ENCODE data around the gene OPRM1.

DNA sequence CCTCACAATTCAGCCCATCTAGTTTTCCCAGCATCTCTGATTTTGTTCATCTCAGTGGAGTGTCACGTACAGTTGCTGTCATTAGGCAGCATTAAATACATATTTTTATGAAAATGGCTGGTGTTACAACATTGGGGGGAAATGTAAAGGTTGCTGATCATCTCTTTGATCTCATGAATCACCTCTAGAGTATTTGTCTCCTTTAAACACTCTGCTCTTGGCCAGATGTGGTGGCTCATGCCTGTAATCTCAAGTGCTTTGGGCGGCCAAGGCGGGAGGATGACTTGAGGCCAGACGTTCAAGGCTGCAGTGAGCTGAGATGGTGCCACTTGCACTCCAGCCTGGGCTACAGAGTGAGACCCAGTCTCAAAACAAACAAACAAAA is 189.5 kb downstream of the OPRM1 start:
- TF ChIP-seq, protein P1, sequence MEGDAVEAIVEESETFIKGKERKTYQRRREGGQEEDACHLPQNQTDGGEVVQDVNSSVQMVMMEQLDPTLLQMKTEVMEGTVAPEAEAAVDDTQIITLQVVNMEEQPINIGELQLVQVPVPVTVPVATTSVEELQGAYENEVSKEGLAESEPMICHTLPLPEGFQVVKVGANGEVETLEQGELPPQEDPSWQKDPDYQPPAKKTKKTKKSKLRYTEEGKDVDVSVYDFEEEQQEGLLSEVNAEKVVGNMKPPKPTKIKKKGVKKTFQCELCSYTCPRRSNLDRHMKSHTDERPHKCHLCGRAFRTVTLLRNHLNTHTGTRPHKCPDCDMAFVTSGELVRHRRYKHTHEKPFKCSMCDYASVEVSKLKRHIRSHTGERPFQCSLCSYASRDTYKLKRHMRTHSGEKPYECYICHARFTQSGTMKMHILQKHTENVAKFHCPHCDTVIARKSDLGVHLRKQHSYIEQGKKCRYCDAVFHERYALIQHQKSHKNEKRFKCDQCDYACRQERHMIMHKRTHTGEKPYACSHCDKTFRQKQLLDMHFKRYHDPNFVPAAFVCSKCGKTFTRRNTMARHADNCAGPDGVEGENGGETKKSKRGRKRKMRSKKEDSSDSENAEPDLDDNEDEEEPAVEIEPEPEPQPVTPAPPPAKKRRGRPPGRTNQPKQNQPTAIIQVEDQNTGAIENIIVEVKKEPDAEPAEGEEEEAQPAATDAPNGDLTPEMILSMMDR (IDR thresholded peaks at IDR 0.05), result no peak
- no peak for TF ChIP-seq POLR2A (IDR thresholded peaks at IDR 0.05)

All from heart left ventricle (tissue), 13 donors.